ENCODE measurements around the gene ASPSCR1.

- no peak for TF ChIP-seq CTCF (IDR thresholded peaks at IDR 0.05 in 8 of 11, conservative IDR thresholded peaks at IDR 0.05 in 3 of 11)
- no peak for TF ChIP-seq POLR2A (IDR thresholded peaks at IDR 0.05)
- no peak for TF ChIP-seq POLR2AphosphoS5 (IDR thresholded peaks at IDR 0.05)
These were observed 58.7 kb downstream of the ASPSCR1 start for GRCh38 chr17:82035956-82036633.

Data from spleen (tissue), 7 donors.